ENCODE data around the gene TNS3. TPM values are rescaled to one million over a fixed set of nuclear protein-coding genes. Genes with fewer than 3 reads are reported as not detected.

Gene TNS3
- total and polyA plus RNA-seq, 2 donors (not counting 1 experiment from before 2014, with no cell fraction given) = 11.4 to 77.5 TPM

GRCh38 chr7:47344171-47344955 lies 237.5 kb downstream of the TNS3 start:
- H3K27me3 Mint-ChIP-seq = no peaks in the 10 kb centered on the region
- H3K4me1 ChIP-seq (ENCODE audit: control insufficient read depth in 2 of 2, insufficient read depth in 2 of 2, low read length in 2 of 2) = no peaks in the 10 kb centered on the region
- H2AFZ ChIP-seq (ENCODE audit: insufficient read depth, low read depth, low read length, poor library complexity, severe bottlenecking) = no peak overlapping the region
- no peak overlapping the region for H3K27ac Mint-ChIP-seq
- no peak overlapping the region for H3K4me3 Mint-ChIP-seq
- no peak overlapping the region for H3K27ac ChIP-seq (ENCODE audit: low read length in 2 of 2)
- H4K20me1 ChIP-seq (ENCODE audit: control insufficient read depth, insufficient read depth, low read length, poor library complexity, severe bottlenecking) = no peaks in the 10 kb centered on the region
- H3K79me2 ChIP-seq (ENCODE audit: control insufficient read depth, insufficient read depth, low read length) = no peaks in the 10 kb centered on the region
- ChIA-PET POLR2A (no interaction called here), CTCF (no interaction called here)
- no peaks in the 10 kb centered on the region for H3K9me3 Mint-ChIP-seq (ENCODE audit: insufficient read depth)
- peaks cover 0 to 32% of the 10 kb centered on the region in 2 experiments for H3K36me3 ChIP-seq (replicated peaks in 1 of 2; ENCODE audit: control extremely low read depth in 1 of 2, control insufficient read depth in 1 of 2, extremely low read depth in 1 of 2, insufficient read depth in 2 of 2, low read length in 1 of 2)
- no peaks in the 10 kb centered on the region for H3K27me3 ChIP-seq (replicated peaks in 1 of 4; ENCODE audit: control extremely low read depth in 1 of 4, control insufficient read depth in 3 of 4, insufficient read depth in 4 of 4, low read length in 3 of 4)
- H3K4me1 Mint-ChIP-seq = no peaks in the 10 kb centered on the region
- 97% methylated on average over 32 of the region's 32 CpGs for WGBS (ENCODE audit: insufficient coverage)
- H3K4me3 ChIP-seq (ENCODE audit: control extremely low read depth in 1 of 5, extremely low read depth in 1 of 5, insufficient read depth in 1 of 5, low read depth in 2 of 5, low read length in 4 of 5) = no peak overlapping the region
- no peak overlapping the region for H3K9ac ChIP-seq (ENCODE audit: low read length)
- H3K4me2 ChIP-seq (replicated peaks; ENCODE audit: low read depth, low read length, poor library complexity, severe bottlenecking) = no peak overlapping the region
- peaks cover 0 to 3% (median 0%) of the 10 kb centered on the region in 3 donors for H3K9me3 ChIP-seq (ENCODE audit: control extremely low read depth in 1 of 3, control insufficient read depth in 2 of 3, insufficient read depth in 1 of 3, low read length in 2 of 3)
- no peak for TF ChIP-seq EZH2 (IDR thresholded peaks at IDR 0.05; ENCODE audit: borderline replicate concordance, insufficient read depth, low read depth, low read length, poor library complexity, severe bottlenecking)
- TF ChIP-seq, protein P1, sequence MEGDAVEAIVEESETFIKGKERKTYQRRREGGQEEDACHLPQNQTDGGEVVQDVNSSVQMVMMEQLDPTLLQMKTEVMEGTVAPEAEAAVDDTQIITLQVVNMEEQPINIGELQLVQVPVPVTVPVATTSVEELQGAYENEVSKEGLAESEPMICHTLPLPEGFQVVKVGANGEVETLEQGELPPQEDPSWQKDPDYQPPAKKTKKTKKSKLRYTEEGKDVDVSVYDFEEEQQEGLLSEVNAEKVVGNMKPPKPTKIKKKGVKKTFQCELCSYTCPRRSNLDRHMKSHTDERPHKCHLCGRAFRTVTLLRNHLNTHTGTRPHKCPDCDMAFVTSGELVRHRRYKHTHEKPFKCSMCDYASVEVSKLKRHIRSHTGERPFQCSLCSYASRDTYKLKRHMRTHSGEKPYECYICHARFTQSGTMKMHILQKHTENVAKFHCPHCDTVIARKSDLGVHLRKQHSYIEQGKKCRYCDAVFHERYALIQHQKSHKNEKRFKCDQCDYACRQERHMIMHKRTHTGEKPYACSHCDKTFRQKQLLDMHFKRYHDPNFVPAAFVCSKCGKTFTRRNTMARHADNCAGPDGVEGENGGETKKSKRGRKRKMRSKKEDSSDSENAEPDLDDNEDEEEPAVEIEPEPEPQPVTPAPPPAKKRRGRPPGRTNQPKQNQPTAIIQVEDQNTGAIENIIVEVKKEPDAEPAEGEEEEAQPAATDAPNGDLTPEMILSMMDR (IDR thresholded peaks at IDR 0.05) = no peak
- no peak for DNase-seq
- no peak for ATAC-seq (ENCODE audit: low read depth)
- intact Hi-C loops (cut with micrococcal nuclease) = no loop called here

DNA sequence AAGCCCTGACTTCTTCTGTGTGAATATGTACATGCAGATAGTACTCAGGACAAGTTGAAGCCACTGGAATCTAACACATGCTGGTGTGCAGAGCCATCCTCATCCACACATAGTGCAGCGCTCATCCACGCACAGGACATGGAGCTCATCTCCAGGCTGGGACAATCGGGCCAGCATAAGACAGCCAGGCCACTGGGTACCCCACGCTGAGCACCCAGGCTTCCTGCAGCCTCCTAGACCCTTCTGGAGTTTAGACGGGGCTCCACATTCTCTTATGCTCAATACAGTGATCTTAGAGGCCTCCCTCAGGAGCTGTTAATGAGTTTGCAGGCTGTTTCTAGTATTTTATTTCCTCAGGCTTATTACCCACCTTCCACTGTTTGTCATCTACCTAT lies 238.9 kb downstream of the TNS3 start:
- ChIA-PET CTCF (no interaction called here), POLR2A (no interaction called here)
- Histone ChIP-seq H3K4me3 (ENCODE audit: control extremely low read depth in 1 of 5, extremely low read depth in 1 of 5, insufficient read depth in 1 of 5, low read depth in 2 of 5, low read length in 4 of 5) (no peak overlapping the region), H4K20me1 (ENCODE audit: control insufficient read depth, insufficient read depth, low read length, poor library complexity, severe bottlenecking) (no peaks in the 10 kb centered on the region), H3K4me1 (ENCODE audit: control insufficient read depth in 2 of 2, insufficient read depth in 2 of 2, low read length in 2 of 2) (no peaks in the 10 kb centered on the region), H3K79me2 (ENCODE audit: control insufficient read depth, insufficient read depth, low read length) (no peaks in the 10 kb centered on the region), H3K36me3 (replicated peaks in 1 of 2; ENCODE audit: control extremely low read depth in 1 of 2, control insufficient read depth in 1 of 2, extremely low read depth in 1 of 2, insufficient read depth in 2 of 2, low read length in 1 of 2) (peaks cover 0 to 32% of the 10 kb centered on the region in 2 experiments), H2AFZ (ENCODE audit: insufficient read depth, low read depth, low read length, poor library complexity, severe bottlenecking) (no peak overlapping the region), H3K9ac (ENCODE audit: low read length) (no peak overlapping the region), H3K9me3 (ENCODE audit: control extremely low read depth in 1 of 3, control insufficient read depth in 2 of 3, insufficient read depth in 1 of 3, low read length in 2 of 3) (peaks cover 0 to 3% (median 0%) of the 10 kb centered on the region in 3 donors), H3K4me2 (replicated peaks; ENCODE audit: low read depth, low read length, poor library complexity, severe bottlenecking) (no peak overlapping the region), H3K27ac (ENCODE audit: low read length in 2 of 2) (no peak overlapping the region), H3K27me3 (replicated peaks in 1 of 4; ENCODE audit: control extremely low read depth in 1 of 4, control insufficient read depth in 3 of 4, insufficient read depth in 4 of 4, low read length in 3 of 4) (no peaks in the 10 kb centered on the region)
- Mint-ChIP-seq H3K4me3 (no peak overlapping the region), H3K4me1 (no peaks in the 10 kb centered on the region), H3K9me3 (ENCODE audit: insufficient read depth) (no peaks in the 10 kb centered on the region), H3K27me3 (no peaks in the 10 kb centered on the region), H3K27ac (no peak overlapping the region)
- no peak for ATAC-seq (ENCODE audit: low read depth)
- intact Hi-C loops (cut with micrococcal nuclease) = no loop called here
- WGBS (ENCODE audit: insufficient coverage) = 100% methylated on average over 5 of the region's 5 CpGs
- TF ChIP-seq, protein P1 (IDR thresholded peaks at IDR 0.05) = no peak
- TF ChIP-seq EZH2 (IDR thresholded peaks at IDR 0.05; ENCODE audit: borderline replicate concordance, insufficient read depth, low read depth, low read length, poor library complexity, severe bottlenecking) = no peak
- DNase-seq = no peak

All from B cell (primary cell).